GM12878 (cell line): ENCODE measurements around the gene FOXO1. TPM values are rescaled to one million over a fixed set of nuclear protein-coding genes. Genes with fewer than 3 reads are reported as not detected.

Experiments used
- ATAC-seq: fragments of 200-7000 bp; cut with Tn5 transposase; 3 replicates; pipeline ENCODE4 v1.9.1; 2020; ENCODE audit warnings: mild to moderate bottlenecking, moderate library complexity
- BruUV-seq: library from RNA; stranded (reverse); fragments of 400-500 nt; replicated peaks from 2 replicates; lab custom pipeline; 2021; lab: Mats Ljungman, UMichigan
- CTCF ChIA-PET: fragments of 300-600 bp; sonication (Branson Sonifier 250); formaldehyde crosslinking; extraction: SDS; loops from one replicate; lab custom pipeline; 2021; ENCODE audit warnings: inconsistent platforms; lab: Yijun Ruan, JAX
- POLR2A ChIA-PET: fragments of 350-600 bp; formaldehyde crosslinking; extraction: SDS; loops from one replicate; lab custom pipeline; 2021; ENCODE audit warnings: inconsistent platforms; lab: Charles Lee
- RAD21 ChIA-PET: fragments of 300-600 bp; sonication (Branson Sonifier 250); formaldehyde crosslinking; loops from one replicate; lab custom pipeline; 2023; ENCODE audit warnings: antibody characterized with exemption; ENCODE audit not compliant: unreplicated experiment; lab: Charles Lee
- SMC1A ChIA-PET: fragments of 300-600 bp; sonication (Branson Sonifier 250); formaldehyde crosslinking; loops from one replicate; lab custom pipeline; 2023; ENCODE audit not compliant: unreplicated experiment, uncharacterized antibody; lab: Charles Lee
- DNase-seq: peaks from one replicate; pipeline ENCODE4 v3.0.0-alpha.2; 2011; ENCODE audit warnings: low read depth, low spot score
- FAIRE-seq: peaks from 3 replicates; lab custom pipeline; 2011; peaks lifted over from hg19 to GRCh38; lab: Jason Lieb, UNC
- H2AFZ ChIP-seq: 2 replicates; pipeline ENCODE4 v1.6.0; 2011; ENCODE audit warnings: low read depth, low read length, control low read depth; ENCODE audit not compliant: control insufficient read depth
- H3K27ac ChIP-seq: 2 replicates; pipeline ENCODE4 v1.5.1; 2011; ENCODE audit warnings: control low read depth; ENCODE audit not compliant: control insufficient read depth, insufficient read depth
- H3K27me3 ChIP-seq, 2 experiments: replicated peaks in 1 of 2; 2 replicates each; pipeline versions ENCODE4 v1.6.0 to v1.6.1; 2011; ENCODE audit warnings: low read length in 1 of 2; ENCODE audit not compliant: control insufficient read depth in 2 of 2, insufficient read depth in 2 of 2
- H3K36me3 ChIP-seq, 2 experiments: 2 replicates each; pipeline ENCODE4 v1.5.1; 2011; ENCODE audit warnings: low read length in 1 of 2; ENCODE audit not compliant: control insufficient read depth in 2 of 2, insufficient read depth in 2 of 2
- H3K4me1 ChIP-seq: 2 replicates; pipeline ENCODE4 v1.6.1; 2011; ENCODE audit warnings: mild to moderate bottlenecking, low read length, moderate library complexity, mixed read lengths; ENCODE audit not compliant: control insufficient read depth, insufficient read depth
- H3K4me2 ChIP-seq: 2 replicates; pipeline ENCODE4 v1.6.0; 2011; ENCODE audit warnings: control low read depth; ENCODE audit not compliant: control insufficient read depth, insufficient read depth
- H3K4me3 ChIP-seq: fragments of 200-600 bp; sonication (generic); 2 replicates; pipeline ENCODE4 v1.5.1; 2016
- H3K79me2 ChIP-seq: 2 replicates; pipeline ENCODE4 v1.6.0; 2011; ENCODE audit warnings: low read length; ENCODE audit not compliant: control insufficient read depth, insufficient read depth
- H3K9ac ChIP-seq: 2 replicates; pipeline ENCODE4 v1.8.0; 2011; ENCODE audit warnings: low read length, control low read depth, mixed read lengths; ENCODE audit not compliant: control insufficient read depth, insufficient read depth
- H3K9me3 ChIP-seq: replicated peaks from 3 replicates; pipeline ENCODE4 v1.5.1; 2011; ENCODE audit warnings: mild to moderate bottlenecking, low read length; ENCODE audit not compliant: control insufficient read depth, insufficient read depth
- H4K20me1 ChIP-seq: 2 replicates; pipeline ENCODE4 v1.6.0; 2011; ENCODE audit not compliant: control insufficient read depth, insufficient read depth
- CHD4 ChIP-seq: fragments of 200-600 bp; sonication (generic); IDR thresholded peaks from 2 replicates; pipeline ENCODE4 v1.6.1; 2016; ENCODE audit warnings: mild to moderate bottlenecking
- EED ChIP-seq: sonication (generic); IDR thresholded peaks from 2 replicates; pipeline ENCODE4 v1.6.1; 2016; ENCODE audit warnings: antibody characterized with exemption, low read depth
- EP300 ChIP-seq, 2 experiments: fragments of 150-350 bp in 1 of 2; IDR thresholded peaks; 2 replicates each; pipeline ENCODE4 v1.6.1; 2011 to 2012; ENCODE audit warnings: low read depth in 2 of 2, low read length in 2 of 2, borderline replicate concordance in 1 of 2, improper control_type of control experiment in 1 of 2, inconsistent platforms in 1 of 2; ENCODE audit not compliant: control insufficient read depth in 1 of 2
- ESRRA ChIP-seq: IDR thresholded peaks from 2 replicates; pipeline ENCODE4 v1.6.1; 2012; ENCODE audit warnings: mild to moderate bottlenecking, low read length, improper control_type of control experiment
- ETV6 ChIP-seq, 2 experiments: fragments of 450-650 bp in 1 of 2; IDR thresholded peaks in 1 of 2; conservative IDR thresholded peaks in 1 of 2; 2 replicates each; pipeline ENCODE4 v1.6.1; 2014; ENCODE audit warnings: antibody characterized with exemption in 1 of 2, borderline replicate concordance in 1 of 2, low read depth in 1 of 2, mild to moderate bottlenecking in 1 of 2, moderate library complexity in 1 of 2
- EZH2 ChIP-seq: IDR thresholded peaks from 2 replicates; pipeline ENCODE4 v1.6.1; 2012; ENCODE audit warnings: low read depth, mild to moderate bottlenecking, control low read depth, inconsistent platforms, low read length, borderline replicate concordance; ENCODE audit not compliant: control insufficient read depth
- HCFC1 ChIP-seq: fragments of 150-350 bp; IDR thresholded peaks from 2 replicates; pipeline ENCODE4 v1.6.1; 2014; ENCODE audit warnings: low read length
- HDAC2 ChIP-seq: fragments of 200-600 bp; sonication (generic); IDR thresholded peaks from 2 replicates; pipeline ENCODE4 v1.6.1; 2017
- HDAC6 ChIP-seq: fragments of 200-600 bp; sonication (generic); IDR thresholded peaks from one replicate; pipeline ENCODE4 v1.8.0; 2017; ENCODE audit warnings: antibody characterized with exemption; ENCODE audit not compliant: unreplicated experiment
- NR2F1 ChIP-seq: fragments of 450-650 bp; conservative IDR thresholded peaks from 2 replicates; pipeline ENCODE4 v1.6.1; 2017; ENCODE audit warnings: mild to moderate bottlenecking
- PAX5 ChIP-seq: IDR thresholded peaks from 2 replicates; pipeline ENCODE4 v1.6.1; 2011; ENCODE audit warnings: low read depth, low read length, borderline replicate concordance
- SIN3A ChIP-seq: IDR thresholded peaks from 2 replicates; pipeline ENCODE4 v1.6.1; 2012; ENCODE audit warnings: low read depth, low read length, improper control_type of control experiment
- ZBED1 ChIP-seq: IDR thresholded peaks from 2 replicates; pipeline ENCODE4 v1.6.1; 2016; ENCODE audit warnings: borderline replicate concordance
- ZNF207 ChIP-seq: fragments of 450-650 bp; IDR thresholded peaks from 2 replicates; pipeline ENCODE4 v1.6.1; 2014; ENCODE audit warnings: antibody characterized with exemption, mild to moderate bottlenecking, borderline replicate concordance
- ZNF622 ChIP-seq: fragments of 450-650 bp; IDR thresholded peaks from 2 replicates; pipeline ENCODE4 v1.6.1; 2017; ENCODE audit warnings: mild to moderate bottlenecking, inconsistent platforms
- WGBS: methylation state at CpG from one replicate; pipeline ENCODE4 v1.1.6; 2016; ENCODE audit warnings: low lambda C conversion rate; ENCODE audit not compliant: insufficient replicate concordance, insufficient coverage; ENCODE audit errors: missing lambda C conversion rate; 5-methylcytosine and 5-hydroxymethylcytosine counted together
- in situ Hi-C: fragments of 300-500 bp; cut with MboI; formaldehyde crosslinking; loops from 9 replicates; pipeline ENCODE4 v1.14.3; 2018; ENCODE audit warnings: mixed read lengths
- intact Hi-C: fragments of 100-400 bp; cut with micrococcal nuclease; formaldehyde crosslinking; loops from one replicate; pipeline ENCODE4 v1.14.2; 2022; ENCODE audit not compliant: unreplicated experiment
- polyA plus RNA-seq, 11 experiments: library from polyadenylated mRNA; depleted of rRNA in 4 of 11; unstranded in 6 of 11; stranded (reverse) in 5 of 11; fragments of >200 nt; fragmentation: Nextera tagmentation in 4 of 11; fragmentation: Illumina TruSeq in 1 of 11; extraction: Ambion mirVana in 4 of 11; extraction: Trizol in 1 of 11; gene quantifications; 1 replicate in 1 of 11; 2 replicates in 10 of 11; pipeline versions ENCODE4 v1.2.1 to v1.2.3, GENCODE V29; 2011 to 2016; ENCODE audit warnings: inconsistent platforms in 2 of 11, missing spikeins in 2 of 11, low read depth in 1 of 11
- total RNA-seq, 4 experiments: library from RNA; depleted of rRNA in 3 of 4; stranded (reverse); fragments of >200 nt in 3 of 4; fragmentation: Illumina TruSeq in 1 of 4; extraction: Trizol in 1 of 4; gene quantifications; 2 replicates each; pipeline versions ENCODE4 v1.2.1 to v1.2.3, GENCODE V29; 2013 to 2021
- TF ChIP-seq, protein P1 (sequence below): fragments of 150-350 bp; IDR thresholded peaks from 2 replicates; pipeline ENCODE4 v1.6.1; 2016; ENCODE audit warnings: low read depth, low read length

Gene FOXO1
- total and polyA plus RNA-seq, 10 of the 15 experiments (the other 5 are each of a cell fraction or from before 2014, with no cell fraction given) = 0.58 to 8.3 (median 0.88) TPM

DNA sequence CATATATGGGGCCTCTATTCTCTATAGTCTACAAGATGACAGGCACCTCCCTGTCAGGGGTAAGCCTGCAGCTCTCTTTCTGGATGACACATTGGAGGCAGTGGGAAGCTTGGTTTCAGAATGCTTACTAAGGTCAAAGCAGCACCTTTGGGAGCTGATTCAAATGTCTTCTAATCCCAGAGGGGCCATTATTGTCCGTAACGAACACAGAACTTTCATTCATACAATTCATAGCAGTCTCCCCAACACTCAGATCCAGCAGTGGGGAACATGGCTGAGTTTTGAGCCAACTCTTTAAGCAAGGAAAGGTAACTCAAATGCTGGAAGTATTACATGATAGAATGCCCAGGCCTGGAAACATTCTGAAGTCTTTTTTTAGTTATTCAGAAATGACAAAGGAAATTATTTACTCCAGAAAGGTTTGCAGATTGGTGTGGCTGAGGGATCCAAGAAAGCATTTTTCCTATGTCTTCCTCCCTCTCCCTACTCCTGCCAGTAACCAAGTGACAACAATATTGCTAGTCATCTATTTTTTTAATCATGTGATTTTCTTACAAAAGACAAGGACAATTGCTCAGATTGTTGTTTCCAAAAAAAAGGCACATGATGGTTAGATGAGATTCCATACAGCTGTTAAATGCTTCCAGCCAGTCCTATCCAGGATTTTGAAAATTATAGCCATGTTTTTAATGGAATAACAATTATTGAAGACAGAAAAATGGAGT lies 118.7 kb downstream of the FOXO1 start (continued):
- no peak for TF ChIP-seq PAX5

- ATAC-seq (no peak), DNase-seq (no peak), FAIRE-seq (no peak)
- ChIA-PET RAD21 (no interaction called here), CTCF (no interaction called here), SMC1A (no interaction called here), POLR2A (no interaction called here)
- in situ Hi-C loops (no loop called here), intact Hi-C loops (no loop called here)
- Histone ChIP-seq H3K9me3 (no peaks in the 10 kb centered on the region), H3K4me1 (no peaks in the 10 kb centered on the region), H3K27ac (no peak overlapping the region), H3K36me3 (no peaks in the 10 kb centered on the region), H2AFZ (no peak overlapping the region), H4K20me1 (no peaks in the 10 kb centered on the region), H3K79me2 (no peaks in the 10 kb centered on the region), H3K27me3 (no peaks in the 10 kb centered on the region), H3K4me3 (no peak overlapping the region), H3K9ac (no peak overlapping the region), H3K4me2 (no peak overlapping the region)
- 77% methylated on average over 7 of the region's 7 CpGs for WGBS
- BruUV-seq = no TSS peak
- TF ChIP-seq NR2F1 (no peak), EED (no peak), HDAC6 (no peak), ZBED1 (no peak), EP300 (IDR thresholded peaks at IDR 0.05; ENCODE audit: borderline replicate concordance in 1 of 2, control insufficient read depth in 1 of 2, low read depth in 2 of 2, low read length in 2 of 2) (no peak), HDAC2 (no peak), ESRRA (no peak), ZNF207 (no peak), ZNF622 (no peak), ETV6 (conservative IDR thresholded peaks at IDR 0.05 in 1 of 2, IDR thresholded peaks at IDR 0.05 in 1 of 2; ENCODE audit: borderline replicate concordance in 1 of 2, low read depth in 1 of 2) (no peak), CHD4 (no peak), SIN3A (no peak), HCFC1 (no peak), EZH2 (no peak)
- TF ChIP-seq, protein P1, sequence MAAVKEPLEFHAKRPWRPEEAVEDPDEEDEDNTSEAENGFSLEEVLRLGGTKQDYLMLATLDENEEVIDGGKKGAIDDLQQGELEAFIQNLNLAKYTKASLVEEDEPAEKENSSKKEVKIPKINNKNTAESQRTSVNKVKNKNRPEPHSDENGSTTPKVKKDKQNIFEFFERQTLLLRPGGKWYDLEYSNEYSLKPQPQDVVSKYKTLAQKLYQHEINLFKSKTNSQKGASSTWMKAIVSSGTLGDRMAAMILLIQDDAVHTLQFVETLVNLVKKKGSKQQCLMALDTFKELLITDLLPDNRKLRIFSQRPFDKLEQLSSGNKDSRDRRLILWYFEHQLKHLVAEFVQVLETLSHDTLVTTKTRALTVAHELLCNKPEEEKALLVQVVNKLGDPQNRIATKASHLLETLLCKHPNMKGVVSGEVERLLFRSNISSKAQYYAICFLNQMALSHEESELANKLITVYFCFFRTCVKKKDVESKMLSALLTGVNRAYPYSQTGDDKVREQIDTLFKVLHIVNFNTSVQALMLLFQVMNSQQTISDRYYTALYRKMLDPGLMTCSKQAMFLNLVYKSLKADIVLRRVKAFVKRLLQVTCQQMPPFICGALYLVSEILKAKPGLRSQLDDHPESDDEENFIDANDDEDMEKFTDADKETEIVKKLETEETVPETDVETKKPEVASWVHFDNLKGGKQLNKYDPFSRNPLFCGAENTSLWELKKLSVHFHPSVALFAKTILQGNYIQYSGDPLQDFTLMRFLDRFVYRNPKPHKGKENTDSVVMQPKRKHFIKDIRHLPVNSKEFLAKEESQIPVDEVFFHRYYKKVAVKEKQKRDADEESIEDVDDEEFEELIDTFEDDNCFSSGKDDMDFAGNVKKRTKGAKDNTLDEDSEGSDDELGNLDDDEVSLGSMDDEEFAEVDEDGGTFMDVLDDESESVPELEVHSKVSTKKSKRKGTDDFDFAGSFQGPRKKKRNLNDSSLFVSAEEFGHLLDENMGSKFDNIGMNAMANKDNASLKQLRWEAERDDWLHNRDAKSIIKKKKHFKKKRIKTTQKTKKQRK = no peak
These were observed 120.4 kb downstream of the FOXO1 start for GRCh38 chr13:40546047-40546446.
